GM19397 (cell line): ENCODE data around the gene NDUFS7.

Experiments
- ATAC-seq: cut with Tn5 transposase; IDR thresholded peaks from one replicate; pipeline ENCODE4 v1.9.1; 2021; ENCODE audit warnings: mild to moderate bottlenecking, moderate library complexity; ENCODE audit not compliant: unreplicated experiment

NDUFS7 gene

DNA sequence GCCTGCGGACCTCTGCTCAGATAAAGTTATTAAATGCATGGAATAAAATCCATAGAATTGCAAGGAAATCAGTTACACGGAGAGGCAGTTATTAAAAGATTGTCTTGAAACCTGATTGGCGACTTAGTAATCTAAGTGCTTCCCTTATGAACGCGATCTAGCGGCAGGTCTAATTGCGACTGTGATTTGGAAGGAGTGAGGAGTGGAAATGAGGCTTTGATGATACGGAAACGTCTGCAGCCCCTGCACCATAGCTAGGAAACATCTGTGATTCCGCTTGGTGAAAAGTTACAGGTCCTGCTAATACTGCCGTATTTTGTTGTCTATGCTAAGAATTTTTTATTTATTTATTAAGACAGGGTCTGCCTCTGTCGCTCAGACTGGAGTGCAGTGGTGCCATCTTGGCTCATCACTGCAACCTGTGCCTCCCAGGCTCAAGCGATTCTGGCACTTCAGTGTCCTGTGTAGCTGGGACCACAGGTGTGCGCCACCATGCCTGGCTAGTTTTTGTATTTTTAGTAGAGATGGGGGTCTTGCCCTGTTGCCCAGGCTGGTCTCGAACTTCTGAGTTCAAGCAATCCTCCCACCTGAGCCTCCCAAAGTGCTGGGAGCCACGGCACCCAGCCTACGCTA, 887 bp downstream of the NDUFS7 start:
- no peak for ATAC-seq

DNA sequence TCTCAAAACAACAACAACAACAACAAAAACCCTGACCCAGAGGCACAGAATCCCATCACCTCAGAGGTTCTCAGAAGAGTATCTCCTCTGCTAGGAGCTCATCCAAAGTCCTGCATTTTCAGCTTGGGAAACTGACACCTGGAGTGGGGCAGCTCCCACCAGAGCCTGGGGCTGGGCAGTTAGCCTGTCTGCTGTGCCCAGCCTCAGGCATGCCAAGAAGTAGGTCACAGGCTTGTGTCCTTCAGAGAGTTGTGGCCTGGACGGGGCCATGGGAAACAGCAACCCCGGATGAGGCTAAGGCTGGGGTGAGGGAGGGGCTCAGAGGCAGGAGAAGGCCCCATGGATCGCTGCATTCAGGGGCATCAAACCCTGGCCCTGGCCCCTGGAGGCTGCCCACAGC, 2.1 kb downstream of the NDUFS7 start:
- no peak for ATAC-seq

DNA sequence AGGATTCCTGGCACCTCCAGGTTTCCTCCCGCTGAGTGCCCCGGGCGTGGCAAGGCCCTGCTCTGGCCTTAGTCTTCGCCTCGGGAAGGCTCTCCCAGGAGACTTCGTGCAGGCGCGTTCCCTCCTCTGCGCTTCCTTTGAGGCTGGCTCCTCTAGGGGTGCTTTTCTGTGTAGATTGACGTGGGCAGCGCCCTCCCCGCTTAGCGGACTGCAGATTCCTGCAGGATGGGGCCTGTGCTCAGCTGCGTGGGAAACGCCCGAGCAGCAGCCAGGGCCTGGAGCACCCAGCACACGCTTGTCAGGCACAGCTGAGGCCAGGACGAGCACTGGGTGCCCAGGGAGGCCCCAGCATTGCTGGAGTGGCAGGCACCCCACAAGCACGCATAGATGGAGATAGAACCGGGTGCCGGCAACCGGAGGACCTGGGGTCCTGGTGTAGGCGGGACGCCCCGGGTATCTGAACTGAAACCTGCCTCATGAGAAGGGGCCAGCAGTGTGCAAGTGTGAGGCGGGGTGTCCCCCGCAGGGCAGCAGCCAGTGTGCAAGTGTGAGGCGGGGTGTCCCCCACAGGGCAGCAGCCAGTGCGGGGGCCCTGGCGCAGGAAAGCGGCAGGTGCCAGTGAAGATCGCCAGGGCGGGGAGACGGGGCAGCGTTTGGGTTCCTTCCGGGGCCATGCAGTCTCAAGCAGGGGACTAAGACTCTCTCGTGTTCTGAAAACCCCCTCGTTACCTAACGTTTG, 3.4 kb downstream of the NDUFS7 start:
- ATAC-seq, result no peak

DNA sequence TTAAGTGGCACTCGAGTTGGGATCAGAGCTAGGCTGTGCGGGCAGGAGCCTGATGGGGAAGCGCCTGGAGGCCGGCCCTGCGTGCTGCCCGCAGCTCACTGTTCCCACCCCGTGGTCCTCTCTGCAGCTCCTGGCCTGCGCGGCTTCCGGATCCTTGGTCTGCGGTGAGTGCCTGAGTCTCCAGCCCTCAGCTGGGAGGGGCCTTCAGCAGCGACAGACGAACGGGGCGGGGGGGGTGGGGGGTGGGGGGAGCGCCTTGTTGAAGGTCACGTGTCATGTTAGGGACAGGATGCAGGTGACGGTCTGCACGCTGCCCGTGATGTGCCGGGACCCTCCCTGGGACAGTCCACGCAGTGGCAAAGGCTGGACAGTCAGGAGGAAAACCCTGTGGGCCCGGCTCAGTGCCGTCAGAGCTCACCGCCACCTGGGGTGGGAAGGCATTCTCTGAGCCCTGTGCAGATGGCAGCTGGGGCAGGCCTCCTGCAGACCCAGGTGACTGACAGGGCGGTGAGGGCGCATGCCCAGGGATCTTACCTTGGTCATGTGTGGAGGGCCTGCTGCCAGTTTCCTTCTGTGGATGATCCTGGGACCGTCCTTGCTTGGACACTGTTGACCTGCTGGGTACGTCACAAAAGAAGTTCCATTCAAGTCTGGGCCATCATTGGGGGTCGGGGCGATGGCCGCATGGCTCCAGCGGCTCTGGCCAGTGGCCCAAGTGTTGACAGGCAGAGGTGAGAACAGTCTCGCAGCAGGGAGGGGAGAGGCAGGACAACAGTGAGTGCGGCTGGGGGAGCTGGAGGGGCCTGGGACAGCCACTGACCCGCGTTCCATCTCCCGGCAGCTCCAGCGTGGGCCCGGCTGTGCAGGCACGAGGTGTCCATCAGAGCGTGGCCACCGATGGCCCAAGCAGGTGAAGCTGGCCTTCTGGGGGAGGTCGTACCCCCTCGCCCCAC, 4.3 kb downstream of the NDUFS7 start:
- ATAC-seq, result no peak

DNA sequence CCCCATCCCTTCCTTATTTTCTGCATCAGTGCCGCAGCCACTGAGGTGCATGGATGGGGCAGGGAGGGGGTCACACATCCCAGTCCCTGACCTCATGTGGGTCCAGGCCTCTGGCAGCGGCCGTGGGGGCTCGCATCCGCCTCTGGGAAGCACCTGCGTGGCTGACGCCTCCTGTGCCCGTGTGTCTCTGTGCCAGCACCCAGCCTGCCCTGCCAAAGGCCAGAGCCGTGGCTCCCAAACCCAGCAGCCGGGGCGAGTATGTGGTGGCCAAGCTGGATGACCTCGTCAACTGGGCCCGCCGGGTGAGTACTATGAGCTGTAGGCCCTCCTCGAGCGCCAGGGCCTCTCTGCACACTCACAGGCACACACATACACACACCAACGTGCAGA, 4.9 kb downstream of the NDUFS7 start:
- no peak for ATAC-seq

DNA sequence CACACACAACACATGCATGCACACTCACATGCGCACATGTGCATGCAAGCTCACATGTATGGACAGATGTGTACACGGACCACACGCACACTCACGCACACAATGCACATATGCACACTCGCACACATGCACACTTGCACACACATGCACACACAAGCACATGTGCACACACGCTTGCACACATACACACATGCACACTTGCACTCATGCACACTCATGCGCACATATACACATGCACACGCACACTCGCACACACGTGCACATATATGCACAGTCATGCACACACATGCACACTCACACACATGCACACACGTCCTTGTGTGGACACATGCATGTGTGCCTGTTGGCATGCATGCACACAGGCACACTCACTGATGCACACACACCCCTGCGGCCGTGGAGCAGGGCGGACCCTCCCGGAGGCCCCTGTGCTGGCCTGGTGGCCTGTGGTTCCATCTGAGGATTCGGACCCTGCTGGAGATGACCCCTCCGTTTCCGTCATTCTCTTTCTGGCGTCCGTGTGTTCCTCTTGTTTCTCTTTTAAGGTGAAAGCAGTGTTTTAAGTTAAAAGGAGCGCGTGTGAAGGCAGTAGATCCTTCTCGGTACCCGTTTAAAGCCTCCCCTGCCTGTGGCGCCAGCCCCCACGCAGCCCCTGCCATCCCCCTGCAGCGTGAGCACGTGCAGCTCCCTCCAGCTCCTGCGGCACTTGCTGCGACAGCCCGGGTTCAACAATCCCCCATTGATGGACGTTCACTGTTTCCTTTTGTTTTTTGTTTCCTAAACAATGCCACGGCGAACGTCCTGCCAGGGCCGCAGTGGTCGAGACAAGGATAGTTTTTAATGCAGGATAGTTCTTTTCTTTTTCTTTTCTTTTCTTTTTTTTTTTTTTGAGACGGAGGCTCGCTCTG, 5.6 kb downstream of the NDUFS7 start:
- no peak for ATAC-seq

DNA sequence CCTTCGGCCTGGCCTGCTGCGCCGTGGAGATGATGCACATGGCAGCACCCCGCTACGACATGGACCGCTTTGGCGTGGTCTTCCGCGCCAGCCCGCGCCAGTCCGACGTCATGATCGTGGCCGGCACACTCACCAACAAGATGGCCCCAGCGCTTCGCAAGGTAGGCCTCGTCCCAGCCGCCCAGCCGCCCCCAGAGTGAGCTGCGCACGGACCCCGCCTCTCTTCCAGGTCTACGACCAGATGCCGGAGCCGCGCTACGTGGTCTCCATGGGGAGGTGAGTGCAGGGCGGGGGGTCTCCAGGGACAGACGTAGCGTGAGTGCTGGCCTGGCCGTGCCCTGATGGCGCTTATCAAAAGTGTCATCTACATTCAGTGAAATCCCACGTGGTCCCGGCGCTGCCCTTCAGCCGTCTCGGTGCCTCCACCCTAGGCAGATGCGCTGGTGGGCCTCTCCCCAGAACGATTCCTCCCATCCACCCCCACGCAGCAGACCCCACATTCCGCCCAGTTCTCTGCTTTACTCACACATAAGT, 7.2 kb downstream of the NDUFS7 start:
- no peak for ATAC-seq

DNA sequence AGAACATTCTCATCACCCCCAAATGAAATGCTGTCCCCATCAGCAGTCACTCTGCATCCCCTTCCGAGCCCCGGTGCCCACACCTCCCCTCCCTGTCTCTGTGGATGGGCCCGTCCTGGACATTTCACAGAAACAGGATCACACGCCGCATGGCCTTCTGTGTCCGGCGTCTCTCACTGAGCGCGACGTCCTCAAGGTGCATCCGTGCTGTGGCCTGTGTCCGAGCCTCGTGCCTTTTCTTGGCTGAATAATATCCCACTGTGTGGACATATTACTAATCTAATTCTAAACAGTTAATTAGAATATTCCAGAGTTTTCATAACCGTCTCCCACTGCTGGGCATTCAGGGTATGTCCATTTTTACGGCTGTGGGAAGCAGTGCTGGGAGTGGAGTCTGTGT, 8.7 kb downstream of the NDUFS7 start:
- no peak for ATAC-seq

DNA sequence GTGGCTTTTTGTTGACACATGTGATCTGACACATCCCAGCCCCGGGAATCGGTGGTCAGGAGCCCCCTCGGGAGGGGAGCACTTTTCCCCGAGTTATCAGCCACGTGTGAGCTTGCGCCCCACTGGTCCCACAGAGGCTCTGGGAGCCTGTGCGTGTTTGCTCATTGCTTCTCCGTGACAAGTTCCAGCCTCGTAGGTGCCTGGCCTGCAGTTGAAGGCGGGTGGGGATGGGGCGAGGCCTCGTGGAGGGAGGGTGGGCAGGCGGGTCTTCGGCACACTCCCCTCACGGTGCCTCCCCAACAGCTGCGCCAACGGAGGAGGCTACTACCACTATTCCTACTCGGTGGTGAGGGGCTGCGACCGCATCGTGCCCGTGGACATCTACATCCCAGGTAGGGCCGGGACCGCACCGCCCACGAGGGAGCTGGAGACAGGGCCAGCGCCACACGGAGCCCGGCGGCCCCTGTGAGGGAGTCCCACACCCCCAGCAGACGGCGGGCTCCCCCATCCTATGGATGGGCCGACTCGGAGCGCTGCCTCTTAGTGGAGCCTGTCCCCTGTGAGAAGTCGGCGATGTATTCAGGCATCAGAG, 9.3 kb downstream of the NDUFS7 start:
- no peak for ATAC-seq

DNA sequence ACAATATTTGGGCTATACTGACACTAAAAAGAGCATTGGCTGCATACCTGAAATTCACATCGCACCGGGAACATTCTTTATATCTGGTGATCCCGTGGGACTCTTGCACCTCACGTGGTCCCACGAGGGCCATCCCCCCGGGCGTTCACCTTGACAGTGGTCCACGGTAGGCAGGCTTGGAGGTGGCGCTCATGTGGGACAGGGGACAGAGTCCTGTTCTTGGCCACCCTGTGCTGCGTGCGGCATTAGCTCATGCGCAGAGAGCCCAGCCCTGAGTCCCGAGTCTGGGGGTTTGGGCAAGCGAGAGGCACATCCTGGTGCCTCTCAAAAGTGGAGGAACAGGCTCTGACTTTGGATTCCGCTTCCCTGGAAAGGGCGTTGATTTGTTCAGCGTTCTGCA, 10.1 kb downstream of the NDUFS7 start:
- ATAC-seq, result no peak

DNA sequence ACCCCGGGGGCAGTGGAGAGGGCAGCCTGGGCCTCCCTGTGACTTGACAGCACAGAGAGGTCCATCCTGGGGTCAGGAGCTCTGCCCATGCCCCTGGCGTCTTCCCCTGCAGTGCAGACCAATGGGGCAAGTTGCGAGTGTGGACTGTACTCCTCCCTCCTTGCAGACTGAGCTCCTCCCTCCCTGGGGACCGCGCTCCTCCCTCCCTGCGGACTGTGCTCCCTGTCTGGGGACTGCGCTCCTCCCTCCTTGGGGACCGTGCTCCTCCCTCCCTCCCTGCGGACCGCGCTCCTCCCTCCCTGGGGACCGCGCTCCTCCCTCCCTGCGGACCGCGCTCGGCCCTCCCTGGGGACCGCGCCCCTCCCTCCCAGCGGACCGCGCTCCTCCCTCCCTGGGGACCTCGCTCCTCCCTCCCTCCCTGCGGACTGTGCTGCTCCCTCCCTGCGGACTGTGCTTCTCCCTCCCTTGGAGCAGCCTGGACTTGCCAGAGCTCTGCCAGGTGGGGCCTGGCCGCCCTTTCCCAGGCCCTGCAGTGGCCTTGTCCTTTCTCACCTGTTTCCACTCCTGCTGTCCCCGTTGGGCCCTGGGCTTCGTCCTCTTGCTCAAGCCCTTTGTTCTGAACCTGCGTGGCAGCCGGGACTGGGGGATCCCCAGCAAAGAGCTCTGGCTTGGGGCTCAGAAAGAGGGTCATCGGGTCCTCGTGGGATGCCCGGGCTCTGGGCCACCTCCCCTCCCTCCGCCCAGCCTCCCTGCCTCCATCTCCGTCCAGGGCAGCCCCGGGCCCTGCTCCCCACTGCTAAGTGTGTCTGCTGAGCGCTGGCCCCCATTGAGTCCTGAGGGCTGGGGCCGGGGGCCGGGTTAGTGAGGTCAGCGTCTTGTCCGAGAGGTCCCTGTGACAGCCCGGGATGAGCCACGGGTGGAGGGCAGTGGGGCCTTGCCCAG, 10.8 kb downstream of the NDUFS7 start:
- ATAC-seq, result no peak

DNA sequence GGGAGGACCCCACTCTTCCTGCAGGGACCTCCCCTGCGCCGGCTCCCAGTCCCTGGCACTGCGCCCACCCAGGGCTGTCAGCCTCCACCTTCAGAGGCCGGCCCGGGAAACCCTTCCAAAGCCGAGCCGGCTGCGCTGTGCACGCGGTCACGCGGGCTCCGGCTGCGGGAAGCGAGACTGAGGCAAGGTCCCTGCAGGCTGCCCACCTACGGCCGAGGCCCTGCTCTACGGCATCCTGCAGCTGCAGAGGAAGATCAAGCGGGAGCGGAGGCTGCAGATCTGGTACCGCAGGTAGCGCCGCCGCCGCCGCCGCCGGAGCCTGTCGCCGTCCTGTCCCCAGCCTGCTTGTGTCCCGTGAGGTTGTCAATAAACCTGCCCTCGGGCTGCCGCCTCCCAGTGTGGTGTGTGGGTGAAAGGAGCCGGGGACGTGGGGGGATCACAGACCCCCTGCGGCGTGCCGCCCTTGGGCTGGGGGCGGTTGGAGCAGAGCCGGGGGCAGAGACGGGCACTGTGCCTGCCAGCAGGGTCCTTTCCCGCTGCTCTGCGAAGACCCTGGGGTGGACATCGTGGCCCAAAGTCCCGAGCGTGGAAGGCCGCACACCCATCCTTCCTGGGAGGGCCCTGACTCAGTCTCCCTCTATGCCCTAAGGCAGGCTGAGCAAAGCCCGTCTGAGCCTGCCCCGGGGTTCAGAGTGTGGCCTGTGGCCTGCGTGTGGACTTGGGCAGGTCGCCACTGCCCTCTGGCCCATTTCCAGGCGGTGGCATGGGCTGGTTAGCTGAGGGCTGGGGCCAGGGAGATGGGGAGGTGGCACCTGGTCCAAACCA, 11.7 kb downstream of the NDUFS7 start:
- ATAC-seq, result no peak

DNA sequence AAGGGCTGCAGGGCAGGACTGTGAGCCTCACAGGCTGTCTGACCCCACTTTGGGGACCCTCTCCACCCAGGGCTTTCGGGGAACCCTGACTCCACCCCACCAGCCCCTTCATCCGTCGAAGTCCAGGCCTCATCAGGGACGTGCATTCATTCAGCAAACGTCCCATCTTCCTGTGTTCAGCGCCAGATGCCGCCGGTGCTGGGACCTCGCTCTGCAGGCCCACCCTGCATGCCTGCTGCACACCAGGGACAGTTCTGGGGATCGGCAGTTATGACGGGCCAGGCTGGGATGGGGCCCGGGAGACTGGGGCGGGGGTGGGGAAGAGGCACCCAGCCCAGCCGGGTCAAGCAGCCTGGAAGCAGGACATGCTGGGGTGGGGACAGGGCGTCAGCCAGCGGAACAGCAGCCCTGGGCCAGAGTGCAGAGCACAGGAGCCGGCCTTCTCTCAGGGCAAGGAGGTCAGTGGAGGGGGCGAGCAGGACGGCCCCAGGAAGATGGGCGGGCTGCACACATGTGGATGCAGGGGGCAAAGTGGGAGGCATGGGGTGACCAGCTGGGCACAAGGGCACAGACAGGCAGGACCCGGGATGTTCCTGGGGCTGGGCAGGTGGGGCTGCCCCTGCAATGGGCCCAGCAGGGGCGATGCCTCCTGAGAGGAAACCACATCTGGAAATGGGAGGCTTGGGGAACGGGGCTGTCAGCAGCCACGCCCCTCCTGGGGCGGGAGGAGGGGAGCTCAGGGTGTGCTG, 12.5 kb downstream of the NDUFS7 start:
- ATAC-seq, result no peak

DNA sequence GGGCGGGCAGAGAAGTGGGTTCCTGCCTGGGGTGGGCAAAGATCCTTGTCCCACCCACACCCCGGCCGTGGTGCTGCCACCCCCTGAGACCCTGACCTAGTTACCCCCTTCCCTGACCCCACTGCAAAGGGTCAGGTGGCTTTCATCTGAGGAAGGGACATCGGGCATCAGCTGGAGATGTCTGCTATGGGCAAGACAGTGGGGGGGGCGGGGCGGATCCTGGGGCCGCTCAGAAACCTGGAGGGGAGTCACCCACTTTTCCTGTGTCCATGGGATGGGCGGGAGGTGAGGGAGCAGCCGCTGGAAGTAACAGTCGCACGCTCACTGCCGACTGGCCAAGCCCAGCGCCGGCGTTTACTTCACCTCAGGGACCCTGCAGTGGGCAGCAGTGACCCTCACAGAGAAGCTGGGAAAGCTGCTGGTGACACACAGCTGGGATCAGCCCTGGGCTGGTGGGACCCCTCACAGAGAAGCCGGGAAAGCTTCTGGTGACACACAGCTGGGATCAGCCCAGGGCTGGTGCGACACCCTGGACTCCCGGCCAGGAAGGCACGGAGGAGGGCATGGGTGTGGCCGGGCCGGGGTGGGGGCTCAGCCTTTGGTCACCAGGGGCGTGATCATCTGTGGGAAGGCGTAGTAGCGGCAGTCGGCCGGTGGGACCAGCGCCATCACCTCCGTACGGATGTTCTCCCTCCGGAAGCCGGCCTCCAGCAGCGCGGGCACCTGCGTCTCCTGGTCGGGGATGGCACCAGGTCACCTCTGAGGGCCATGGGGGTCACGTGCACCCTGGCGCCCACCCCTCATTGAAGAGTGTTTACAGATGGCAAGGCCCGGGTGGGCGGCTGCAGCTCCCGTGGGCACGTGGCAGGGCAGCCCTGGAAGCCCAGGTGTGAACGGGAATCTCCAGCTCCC, 13.3 kb downstream of the NDUFS7 start:
- no peak for ATAC-seq

DNA sequence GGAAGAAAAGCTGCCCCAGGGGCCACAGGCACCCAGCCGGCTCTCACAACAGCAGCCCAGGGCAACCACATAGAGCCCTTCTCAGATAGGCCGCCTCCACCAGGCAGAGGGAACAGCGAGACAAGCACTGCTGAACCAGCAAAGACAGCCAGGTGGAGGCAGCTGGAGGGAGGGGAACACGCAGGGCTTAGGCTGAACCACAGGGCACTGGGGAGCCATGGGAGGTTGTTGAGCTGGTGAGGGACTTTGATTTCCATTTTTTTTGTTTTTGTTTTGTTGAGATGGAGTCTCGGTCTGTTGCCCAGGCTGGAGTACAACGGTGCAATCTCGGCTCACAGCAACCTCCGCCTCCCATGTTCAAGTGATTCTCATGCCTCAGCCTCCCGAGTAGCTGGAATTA, 14.1 kb downstream of the NDUFS7 start:
- ATAC-seq, result no peak

DNA sequence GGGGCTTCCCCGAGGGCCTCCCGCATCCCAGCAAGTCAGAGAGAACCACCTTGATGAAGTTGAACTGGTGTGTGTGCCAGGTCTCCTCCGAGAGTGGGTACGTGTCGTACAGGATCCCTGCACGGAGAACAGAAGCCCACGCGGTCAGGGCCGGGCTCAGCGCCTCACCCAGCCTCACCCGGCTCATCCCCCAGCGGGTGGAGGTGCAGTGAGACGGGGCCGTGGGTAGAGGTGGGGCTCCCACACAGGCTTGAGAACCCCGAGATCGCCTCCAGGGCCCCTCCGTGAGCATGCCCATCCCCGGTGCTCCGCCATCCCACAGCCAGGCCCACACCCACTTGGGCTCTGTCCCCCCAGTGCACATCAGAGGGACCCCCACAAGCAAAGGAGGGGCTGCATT, 15.4 kb downstream of the NDUFS7 start:
- ATAC-seq, result no peak
